ENCODE data around the gene TMEM236.

TMEM236 gene

DNA sequence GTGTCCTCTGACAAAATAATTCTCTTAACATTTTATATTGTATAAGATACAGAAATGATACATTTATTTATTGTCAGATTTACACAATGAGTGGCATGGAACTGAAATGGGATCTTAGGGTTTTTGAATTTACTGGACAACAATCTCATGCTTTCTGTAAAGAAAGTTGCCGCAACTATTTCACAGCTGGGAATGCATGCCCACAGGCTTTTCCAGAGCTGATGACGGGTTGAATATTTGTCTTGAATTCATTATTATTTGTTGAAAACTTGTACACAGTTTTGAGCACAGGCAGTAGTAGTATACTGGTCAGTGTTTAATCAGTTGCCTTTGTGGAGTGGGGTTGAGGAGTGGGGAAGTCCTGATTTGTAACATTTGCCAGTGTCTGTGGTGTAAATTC lies 36.6 kb downstream of the TMEM236 start:
- no peak for DNase-seq

DNA sequence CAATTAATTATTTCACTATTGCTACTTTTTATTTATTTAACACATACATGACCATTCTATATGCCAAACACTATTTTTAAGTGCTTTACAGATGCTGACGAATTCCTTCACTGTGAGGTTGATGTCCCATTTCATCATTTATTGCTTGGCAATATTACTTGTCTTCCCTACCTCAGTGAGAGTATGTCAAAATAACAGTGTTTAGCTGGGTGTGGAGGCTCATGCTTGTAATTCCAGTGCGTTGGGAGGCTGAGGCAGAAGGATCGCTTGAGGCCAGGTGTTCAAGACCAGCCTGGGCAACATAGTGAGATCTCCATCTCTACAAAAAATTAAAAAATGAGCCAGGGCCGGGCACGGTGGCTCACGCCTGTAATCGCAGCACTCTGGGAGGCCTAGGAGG lies 37.4 kb downstream of the TMEM236 start:
- DNase-seq: no peak

DNA sequence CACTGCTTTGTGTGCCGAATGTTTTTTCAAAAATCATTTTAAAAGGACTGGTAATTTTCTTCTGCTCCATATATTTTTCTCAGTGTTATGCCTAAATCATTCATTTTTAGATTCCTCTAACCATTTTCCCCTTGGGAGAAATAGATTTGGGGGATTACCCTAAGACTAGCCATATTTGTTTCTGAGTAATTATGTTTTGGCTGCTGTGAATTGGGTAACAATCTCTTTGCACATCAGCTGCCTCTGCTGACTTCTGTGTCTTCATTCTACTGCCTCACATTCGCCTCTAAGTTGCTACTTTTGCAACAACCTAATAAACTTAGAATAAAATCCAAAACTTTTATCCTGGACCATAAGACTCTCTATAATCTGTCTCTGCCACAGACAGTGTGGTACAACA lies 38.6 kb downstream of the TMEM236 start:
- no peak for DNase-seq

DNA sequence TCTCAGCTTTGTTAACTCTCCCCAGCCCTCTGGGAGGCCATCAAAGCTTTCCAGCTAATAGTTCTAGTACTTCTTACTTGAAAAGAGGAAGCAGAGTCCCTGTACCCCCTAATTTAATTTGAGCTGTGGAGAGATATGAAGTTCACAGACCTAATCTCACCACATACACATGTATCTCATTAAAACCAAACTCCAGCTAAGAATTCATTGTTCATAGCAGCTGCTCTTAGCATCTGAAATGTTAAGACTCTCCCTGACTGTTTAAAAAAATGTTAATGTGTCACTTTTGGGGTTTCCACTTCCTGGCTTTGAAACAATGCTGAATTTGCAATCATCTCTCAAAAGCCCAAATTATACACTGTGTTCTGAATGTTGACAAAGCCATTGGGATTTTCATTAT lies 41.0 kb downstream of the TMEM236 start:
- no peak for DNase-seq

DNA sequence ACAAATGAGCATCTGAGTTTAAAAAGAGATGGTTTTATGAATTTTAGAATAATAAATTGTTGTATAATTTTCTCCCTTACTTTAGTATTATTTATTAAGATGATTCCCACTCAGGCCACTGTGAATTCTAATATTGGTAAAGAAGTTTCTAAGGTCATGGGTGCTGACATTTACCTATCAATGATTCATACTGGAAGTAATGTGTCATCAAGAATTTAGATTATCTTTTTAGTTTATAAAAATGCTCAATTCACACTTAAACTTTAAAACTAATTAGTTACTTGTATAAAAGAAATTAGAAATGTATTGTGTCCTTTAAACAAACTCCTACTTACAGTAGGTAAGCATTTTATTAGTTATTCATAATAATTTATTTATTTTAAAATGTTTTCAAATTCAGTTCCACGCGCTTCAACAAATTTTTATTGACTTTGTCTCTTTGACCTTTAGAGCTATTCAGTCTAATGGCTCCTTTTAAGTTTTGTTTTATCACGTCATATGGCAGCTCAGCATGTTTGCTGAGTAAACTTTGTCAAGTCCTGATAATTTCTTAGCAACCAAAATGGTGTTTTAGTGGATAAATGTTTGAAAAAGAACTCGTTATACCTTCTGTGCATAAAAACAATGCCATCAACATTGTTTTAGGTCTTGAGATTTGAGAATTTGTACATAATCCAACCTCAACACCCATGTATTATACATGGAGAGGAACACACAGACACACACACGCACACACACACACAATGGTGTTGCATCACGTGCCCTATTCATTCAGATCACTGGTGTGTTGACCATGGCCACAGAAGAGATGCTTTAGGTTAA lies 42.0 kb downstream of the TMEM236 start:
- DNase-seq: no peak

DNA sequence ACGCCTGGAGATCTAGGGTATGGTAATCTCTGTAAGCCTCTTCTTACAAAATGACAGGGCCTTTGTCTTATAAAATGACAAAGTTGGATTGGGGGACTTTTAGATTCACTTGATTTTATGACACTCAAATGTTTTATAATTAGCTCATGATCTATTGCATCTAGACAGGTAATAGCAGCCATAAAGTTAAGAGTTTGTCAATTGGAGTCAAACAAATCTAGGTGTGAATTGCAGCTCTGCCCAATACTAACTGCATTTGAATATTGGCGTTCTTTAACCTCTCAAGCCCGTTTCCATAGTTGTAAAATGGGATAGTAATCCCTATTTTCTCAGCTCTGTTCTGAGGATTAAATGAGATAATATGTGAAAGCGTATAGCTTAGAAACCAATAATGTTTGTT lies 43.1 kb downstream of the TMEM236 start:
- DNase-seq: no peak

DNA sequence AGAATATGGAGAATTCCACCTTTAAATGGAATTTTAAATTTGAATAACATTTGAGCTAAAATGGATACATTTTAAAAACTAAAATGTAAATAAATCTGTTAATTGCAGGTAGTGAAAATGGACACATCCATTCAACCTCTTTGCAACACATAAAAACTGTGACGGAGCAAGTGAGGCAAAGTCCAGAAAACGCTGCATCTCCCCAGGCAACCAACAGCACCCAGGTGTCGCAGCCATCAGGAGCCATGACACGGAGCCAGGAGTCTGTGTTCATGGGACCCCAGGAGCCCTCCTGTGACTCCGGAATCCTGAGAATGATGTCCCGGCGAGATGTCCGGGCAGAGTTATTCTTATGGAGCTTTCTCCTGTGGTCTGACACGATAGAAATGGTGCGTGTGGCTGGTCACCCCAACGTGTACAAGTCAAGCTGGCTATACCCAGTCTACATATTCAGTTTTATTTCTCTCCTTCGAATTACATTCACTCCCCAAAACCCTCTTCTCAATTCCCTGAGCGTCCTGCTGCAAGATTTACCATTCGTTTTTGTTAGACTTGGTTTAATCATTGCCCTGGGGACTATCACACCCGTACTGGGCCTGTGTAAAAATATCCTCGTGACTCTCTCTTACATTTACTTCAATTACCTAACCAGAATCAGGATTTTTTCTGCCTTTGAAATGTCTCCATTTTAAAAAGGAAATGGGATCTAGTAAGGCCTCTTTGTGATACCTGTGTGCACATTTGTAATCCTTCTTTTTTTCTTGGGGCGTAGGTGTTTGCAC lies 44.0 kb downstream of the TMEM236 start:
- DNase-seq: no peak

DNA sequence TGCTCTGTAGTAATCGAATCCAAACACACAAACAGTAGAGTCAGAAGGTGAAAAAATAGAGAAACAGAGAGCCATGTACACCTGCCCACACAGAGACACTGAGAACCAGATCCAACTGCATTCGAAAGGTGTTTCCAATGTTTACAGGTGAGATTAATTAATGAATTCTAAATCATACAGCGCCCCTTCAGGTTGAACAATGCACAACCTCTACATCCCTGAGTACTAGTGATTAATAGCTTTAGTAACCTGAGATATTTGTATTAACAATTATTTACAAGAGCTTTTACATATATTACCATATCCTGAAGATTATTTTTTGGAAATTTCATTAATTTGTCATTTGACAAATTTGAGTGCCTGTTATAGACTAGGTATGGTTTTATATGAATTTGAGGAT lies 49.5 kb downstream of the TMEM236 start:
- no peak for DNase-seq

DNA sequence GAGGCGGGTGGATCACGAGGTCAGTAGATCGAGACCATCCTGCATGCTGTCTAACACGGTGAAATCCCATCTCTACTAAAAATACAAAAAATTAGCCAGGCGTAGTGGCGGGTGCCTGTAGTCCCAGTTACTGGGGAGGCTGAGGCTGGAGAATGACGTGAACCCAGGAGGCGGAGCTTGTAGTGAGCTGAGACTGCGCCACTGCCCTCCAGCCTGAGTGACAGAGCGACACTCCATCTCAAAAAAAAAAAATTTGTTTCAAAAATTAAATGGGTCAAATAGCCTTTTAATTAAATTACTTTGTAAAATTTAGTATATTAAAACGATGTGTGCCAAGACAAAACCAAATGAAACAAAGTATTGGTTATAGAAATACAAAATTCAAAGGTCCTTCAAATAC lies 50.3 kb downstream of the TMEM236 start:
- DNase-seq: no peak

DNA sequence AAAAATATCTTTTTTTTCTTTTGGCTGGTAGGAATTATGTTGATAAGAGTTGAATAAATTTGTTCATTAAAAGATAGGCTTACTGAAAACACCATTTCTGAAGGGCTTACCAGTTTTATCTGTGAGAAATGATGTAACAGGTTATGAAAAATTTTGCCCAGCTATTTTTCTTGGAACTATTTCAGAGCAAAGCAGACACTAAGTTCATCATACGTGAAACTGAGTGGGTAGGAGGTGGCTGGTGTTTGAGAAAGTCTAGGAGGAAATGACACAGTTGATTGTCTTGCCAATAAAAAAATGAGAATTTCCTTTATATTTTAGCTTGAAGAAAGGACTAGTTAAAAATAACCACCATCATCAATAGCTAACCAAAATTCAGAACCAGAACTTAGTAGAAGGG lies 51.0 kb downstream of the TMEM236 start:
- no peak for DNase-seq

DNA sequence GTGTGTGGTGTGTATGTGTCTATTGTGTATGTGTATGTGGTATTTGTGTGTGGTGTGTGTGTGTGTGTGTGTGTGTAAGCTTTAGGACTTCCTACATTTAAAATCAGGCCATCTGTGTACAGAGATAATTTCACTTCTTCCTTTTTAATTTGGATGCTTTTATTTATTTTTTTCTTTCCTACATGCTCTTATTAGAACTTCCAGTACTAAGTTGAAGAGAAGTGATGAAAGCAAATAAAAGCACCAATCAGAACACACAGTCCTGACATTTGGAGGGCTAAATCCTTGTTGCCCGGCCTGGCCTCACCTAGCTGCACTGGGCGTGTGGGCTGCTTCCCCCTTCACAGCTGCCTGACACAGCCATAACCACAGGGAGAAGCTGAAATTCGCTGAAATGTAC lies 53.3 kb downstream of the TMEM236 start:
- no peak for DNase-seq

DNA sequence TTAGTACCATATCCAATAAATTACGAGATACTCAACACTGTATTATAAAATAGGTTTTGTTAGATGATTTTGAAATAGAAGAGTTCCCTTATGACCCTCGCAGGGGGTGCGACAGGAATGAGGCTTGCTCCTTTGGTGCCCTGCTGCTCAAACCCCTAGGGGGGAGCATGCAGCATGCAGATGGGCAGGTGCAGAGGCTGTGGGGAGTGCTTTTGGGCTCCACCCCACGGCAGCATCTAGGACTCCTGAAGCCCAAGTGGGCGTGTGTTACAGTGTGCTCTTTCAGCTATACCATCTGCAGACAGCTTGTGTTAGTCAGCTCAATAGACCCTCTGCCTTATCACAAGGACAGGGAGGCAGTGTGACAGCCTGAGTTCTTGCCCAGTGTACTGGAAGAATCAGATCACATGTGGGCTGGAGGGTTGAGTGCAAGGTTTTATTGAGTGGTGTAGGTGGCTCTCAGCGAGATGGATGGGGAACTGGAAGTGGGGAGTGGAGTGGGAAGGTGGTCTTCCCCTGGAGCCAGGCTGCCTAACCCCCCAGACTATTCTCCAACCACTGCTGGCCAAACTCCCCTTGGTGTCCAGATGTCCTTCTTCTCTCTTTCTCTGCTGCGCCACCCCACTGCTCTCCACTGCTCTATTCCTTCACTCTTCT lies 54.0 kb downstream of the TMEM236 start:
- DNase-seq: no peak

DNA sequence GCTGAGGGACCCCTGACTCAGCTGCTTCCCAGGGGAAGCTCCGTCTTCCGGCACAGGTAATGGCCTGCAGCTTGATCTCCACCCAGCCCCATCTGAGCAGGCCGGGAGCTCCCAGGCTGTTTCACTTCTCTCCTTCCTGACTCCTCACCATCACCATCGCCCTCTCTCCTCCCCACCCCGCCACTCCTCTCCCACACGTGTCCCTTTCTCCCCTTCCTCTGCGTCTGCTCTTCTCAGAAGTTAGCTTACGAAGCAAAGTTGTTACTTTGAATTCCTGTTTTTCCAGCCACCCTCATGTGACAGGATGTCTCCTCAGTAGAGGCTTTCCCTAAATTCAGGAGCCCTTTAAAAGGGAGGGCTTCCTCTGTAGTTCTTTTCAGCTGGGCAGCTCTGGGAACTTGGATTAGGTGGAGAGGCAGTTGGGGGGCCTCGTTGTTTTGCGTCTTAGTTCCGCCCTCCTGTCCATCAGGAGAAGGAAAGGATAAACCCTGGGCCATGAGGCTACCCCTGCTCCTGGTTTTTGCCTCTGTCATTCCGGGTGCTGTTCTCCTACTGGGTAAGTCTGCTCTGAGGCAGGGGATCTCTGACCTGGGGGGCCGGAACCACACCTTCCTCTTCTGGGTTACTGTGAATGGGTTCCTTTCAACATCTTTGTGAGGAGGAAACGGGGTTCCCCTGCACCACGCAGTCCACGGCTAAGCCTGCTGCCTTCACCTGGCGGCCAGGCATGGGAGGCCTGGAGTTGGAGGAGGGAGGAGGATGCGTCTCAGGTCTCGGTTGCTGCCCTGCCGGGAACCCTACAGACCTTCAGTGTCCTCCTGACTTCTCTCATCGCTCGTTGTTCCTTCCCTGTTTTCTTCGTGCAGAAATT lies 57.2 kb downstream of the TMEM236 start, which contains the start of gene MRC1:
Gene MRC1 (plus strand): TSS at position 378 of the 871 bp plus-strand sequence. CDS start 118 bp downstream, at position 496.
- no peak for DNase-seq

DNA sequence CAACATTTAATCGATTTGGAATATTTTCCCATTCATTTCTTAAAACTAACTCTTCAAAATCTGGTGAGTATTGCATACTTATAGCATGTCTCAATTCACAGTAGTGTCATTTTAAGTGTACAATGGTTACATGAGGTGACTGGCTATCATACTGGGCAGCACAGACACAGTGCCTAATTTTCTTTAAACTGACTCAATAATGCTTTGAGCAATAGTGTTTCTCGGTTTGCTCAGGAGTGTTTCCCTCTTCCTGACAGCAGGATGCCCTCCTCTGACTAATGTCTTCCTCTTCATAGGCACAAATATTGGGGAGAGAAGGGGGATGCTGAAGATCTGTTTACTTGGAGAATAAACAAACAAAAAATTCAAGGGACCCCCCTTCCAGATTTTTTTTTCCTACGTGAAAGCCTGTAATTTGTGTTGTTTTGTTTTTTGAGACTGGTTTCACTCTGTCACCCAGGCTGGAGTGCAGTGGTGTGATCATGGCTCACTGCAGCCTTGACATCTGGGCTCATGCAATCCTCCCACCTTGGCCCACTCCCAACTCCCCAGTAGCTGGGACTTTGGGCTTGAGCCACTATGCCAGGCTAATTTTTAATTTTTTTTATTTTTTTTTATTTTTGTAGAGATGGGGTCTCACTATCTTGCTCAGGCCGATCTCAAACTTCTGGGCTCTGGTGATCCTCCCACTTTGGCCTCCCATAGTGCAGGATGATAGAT lies 59.3 kb downstream of the TMEM236 start:
- no peak for DNase-seq

DNA sequence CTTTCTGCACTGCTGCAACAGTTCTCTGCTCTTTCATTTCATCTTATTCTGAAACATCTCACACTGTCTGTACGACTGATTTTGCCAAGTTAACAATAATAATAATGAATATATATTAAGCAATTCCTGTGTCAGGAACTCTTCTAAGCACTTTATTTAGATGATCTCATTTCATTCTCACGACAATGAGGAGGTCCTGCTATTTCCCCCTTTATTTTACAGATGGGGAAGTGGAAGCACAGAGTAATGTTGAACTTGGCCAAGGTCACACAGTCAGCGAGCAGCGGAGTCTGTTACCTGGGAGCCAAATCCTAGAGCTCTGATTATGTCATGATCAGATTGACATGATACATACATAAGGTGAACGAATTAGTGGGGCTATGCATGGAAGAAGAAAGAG lies 63.0 kb downstream of the TMEM236 start:
- no peak for DNase-seq

DNA sequence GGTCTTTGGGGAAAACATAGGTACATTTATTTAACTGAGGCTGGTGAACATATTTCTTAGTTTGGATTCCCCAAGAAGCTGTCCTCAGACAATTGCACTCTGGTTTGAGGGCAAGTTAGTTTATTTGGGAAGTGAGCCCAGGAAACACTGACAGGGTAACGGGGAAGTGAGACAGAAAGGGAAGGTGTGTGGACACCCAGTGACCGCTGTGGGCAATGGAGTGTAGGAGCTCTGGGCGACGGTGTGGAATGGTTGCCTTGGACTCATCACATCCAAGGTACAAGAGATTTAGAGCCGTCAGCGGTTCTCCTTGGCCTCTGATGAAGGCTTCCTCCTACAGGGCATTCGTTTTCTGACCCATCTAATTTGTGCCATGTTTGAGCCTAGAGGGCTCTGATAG lies 64.2 kb downstream of the TMEM236 start:
- no peak for DNase-seq

DNA sequence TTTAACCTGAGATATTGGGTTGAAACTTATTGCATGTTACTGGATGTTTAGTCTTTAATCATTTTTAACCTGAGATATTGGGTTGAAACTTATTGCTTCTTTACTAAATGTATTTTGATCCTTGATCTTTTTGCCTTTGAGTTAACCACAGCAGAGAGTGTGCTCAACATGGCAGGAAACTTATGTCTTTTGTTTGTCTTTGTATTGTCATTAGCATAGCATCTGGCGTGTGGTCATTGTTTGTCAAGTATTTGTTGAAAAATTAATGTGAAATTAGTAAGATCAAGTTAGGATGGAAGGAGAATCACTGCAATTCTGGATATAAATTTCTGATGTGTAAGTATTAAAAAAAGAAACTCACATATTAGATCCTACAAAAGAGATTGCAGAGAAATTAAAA lies 65.3 kb downstream of the TMEM236 start:
- DNase-seq: no peak

DNA sequence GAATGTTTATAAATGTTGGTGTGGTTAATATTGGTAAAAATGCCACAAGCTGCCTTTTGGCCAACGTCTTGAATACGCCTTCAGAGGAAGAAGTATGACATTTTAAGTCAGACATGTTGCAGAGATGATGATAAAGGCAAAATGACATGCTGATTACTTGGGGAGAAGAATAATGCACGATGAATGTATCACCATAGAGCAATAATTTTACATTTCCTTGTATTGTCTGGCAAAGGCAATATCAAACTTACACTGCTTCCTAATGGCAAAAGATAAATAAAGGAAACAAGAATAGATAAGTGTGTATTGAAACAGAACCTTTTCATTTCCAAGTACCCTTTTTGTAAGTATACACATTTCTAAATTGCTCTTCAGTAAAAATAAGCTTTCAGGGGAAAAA lies 65.8 kb downstream of the TMEM236 start:
- DNase-seq: no peak

DNA sequence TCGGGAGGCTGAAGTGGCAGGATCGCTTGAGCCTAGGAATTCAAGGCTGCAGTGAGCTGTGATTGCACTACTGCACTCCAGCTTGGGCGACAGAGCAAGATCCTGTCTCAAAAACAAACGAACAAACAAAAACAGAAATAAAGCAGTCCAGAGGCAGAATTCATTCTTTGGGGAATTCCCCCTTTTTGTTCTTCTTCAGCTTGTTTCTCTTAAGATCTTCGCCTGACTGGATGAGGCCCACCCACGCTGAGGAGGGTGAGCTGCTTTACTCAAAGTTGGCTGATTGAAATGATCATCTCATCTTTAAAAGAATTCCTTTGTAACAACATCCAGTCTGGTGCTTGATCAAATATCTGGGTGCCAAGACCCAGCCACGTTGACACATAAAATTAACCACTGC lies 67.8 kb downstream of the TMEM236 start:
- no peak for DNase-seq

DNA sequence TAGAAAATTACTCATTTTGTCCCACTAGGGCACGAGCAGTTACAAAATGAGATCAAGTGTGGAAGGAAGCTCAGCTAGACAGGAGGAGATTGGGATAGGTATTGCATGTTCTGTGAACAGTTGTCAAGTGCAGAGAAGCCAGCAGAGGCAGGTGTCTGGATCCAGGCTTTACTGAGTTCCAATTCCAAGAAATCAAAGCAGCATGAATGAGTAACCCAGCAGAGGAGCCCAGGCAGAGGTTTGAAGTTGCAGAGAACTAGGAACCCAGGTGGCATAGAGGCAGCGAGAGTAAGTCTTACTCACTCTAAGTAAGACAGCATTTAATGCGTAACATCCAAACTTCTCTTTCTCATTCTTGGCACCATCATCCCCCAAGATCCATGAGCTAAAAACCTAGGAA lies 68.9 kb downstream of the TMEM236 start:
- DNase-seq: no peak

DNA sequence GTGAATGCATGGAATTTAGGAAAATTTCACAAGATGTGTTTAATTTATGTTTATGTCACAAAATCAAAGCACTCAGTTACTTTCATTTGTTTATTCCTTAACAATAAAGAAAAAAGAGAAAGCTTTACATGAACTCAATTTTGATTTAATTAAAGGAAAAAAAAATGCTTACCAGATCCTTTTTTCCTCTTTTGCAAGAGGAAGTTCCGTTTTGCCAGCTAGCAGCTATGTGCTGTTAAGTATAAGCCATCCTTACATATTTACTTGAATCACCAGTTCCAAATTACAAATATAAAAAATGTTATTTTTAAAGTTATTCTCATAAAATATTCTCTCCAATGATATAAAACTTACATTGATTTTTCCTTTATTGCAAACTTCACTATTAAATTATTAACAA lies 69.9 kb downstream of the TMEM236 start:
- no peak for DNase-seq

DNA sequence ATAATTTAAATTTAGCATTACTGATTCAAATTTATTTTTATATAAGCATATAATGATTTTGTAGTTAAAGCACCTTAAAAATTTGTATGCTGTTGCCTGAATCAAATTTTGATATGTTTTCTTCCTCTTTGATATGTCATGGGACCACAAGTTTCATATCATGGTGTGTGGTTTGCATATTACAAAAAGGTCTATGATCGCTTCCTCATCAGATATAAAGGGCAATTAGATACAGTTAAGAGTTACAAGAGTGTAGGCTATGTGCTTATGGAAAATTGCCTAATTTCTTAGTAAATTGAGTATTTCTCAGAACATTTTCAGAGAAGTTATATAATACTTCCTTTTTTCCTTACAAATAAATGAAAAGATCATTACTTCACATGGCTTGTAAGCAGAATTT lies 79.3 kb downstream of the TMEM236 start:
- DNase-seq: no peak

Data from NCI-H187 (cell line).